GM10266 (cell line): ENCODE data around the gene KCNB1.

Source experiments
- DNase-seq: peaks from one replicate; pipeline ENCODE4 v3.0.0; 2012; ENCODE audit errors: extremely low spot score
- CTCF ChIP-seq: IDR thresholded peaks from 2 replicates; pipeline ENCODE4 v1.5.1; 2012; ENCODE audit warnings: mild to moderate bottlenecking, low read depth; ENCODE audit not compliant: control insufficient read depth, insufficient read depth; ENCODE audit errors: missing control alignments

KCNB1 gene

GRCh38 chr20:49394264-49394663 is 88.2 kb downstream of the KCNB1 start:
- no peak for TF ChIP-seq CTCF
- no peak for DNase-seq

- no peak for DNase-seq
- no peak for TF ChIP-seq CTCF
Measured at GRCh38 chr20:49393803-49394202, 88.7 kb downstream of the KCNB1 start.

DNA sequence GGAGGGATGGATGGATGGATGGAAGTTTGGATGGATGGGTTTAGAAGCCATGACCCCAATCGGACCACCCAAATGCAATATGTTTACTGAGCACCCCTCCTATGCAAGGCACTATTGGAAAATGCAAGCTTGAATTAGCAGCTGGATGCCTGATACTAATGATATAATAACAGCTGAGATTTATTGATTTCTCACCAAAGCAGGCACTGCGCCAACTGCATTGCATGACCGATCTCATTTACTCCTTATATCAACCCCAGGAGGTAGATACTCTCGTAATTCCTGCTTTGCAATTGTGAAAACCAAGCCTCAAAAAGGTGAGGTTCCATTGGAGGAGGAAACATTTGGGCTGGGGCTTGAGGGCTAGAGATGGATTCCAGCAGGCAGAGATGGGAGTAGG is 89.7 kb downstream of the KCNB1 start:
- no peak for DNase-seq
- TF ChIP-seq CTCF = no peak

- no peak for DNase-seq
- TF ChIP-seq CTCF = no peak
Measured at GRCh38 chr20:49391404-49392245, 90.8 kb downstream of the KCNB1 start.

DNA sequence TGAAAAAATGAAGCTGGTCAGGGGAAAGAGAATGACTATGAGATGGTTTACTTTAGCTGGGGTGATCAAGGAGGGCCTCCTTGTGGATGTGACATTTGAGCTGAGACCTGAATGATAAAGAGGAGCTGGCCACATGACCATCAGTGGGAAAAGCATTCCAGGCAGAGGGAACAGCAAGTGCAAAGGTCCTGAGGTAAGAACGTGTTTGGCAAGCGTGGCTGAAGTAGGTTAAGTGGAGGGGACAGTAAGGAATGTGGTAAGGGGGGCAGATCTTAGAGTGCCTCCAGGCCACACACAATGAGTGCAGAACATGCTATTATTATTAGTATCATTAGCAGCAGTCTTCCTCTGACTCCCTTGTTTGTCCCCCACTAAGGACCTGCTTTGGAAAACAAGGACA is 92.6 kb downstream of the KCNB1 start:
- TF ChIP-seq CTCF = no peak
- no peak for DNase-seq

GRCh38 chr20:49388744-49389143 is 93.7 kb downstream of the KCNB1 start:
- DNase-seq = no peak
- no peak for TF ChIP-seq CTCF

- no peak for DNase-seq
Measured at GRCh38 chr20:49387581-49387939, 94.9 kb downstream of the KCNB1 start.

More at GRCh38 chr20:49387581-49387939, 94.9 kb downstream of the KCNB1 start:
- no peak for TF ChIP-seq CTCF
